Tibial nerve (tissue), 4 donors: Measurements from ENCODE around the gene MAGI2. TPM values are rescaled to one million over a fixed set of nuclear protein-coding genes. Genes with fewer than 3 reads are reported as not detected.

Source experiments
- DNase-seq, 2 donors: peaks; one replicate each; pipeline ENCODE4 v3.0.0-alpha.2; 2019; ENCODE audit warnings: low spot score in 2 of 2
- H3K27ac ChIP-seq, 4 donors: fragments of 200-600 bp; sonication (generic) in 3 of 4; one replicate each; pipeline ENCODE4 v1.5.1; 2017 to 2019; ENCODE audit warnings: mild to moderate bottlenecking in 1 of 4
- H3K27me3 ChIP-seq, 2 donors: fragments of 200-600 bp; sonication (generic) in 1 of 2; one replicate each; pipeline versions ENCODE4 v1.5.1 to v1.6.0; 2017 to 2019
- H3K36me3 ChIP-seq, 3 donors: fragments of 200-600 bp; sonication (generic); one replicate each; pipeline ENCODE4 v1.5.1; 2018 to 2019
- H3K4me1 ChIP-seq, 4 donors: fragments of 200-600 bp; sonication (generic) in 3 of 4; one replicate each; pipeline ENCODE4 v1.5.1; 2017 to 2019
- H3K4me3 ChIP-seq, 4 donors: fragments of 200-600 bp; sonication (generic) in 3 of 4; one replicate each; pipeline ENCODE4 v1.5.1; 2017 to 2019; ENCODE audit warnings: mild to moderate bottlenecking in 1 of 4, moderate library complexity in 1 of 4
- H3K9me3 ChIP-seq, 4 donors: fragments of 200-600 bp; sonication (generic) in 3 of 4; one replicate each; pipeline ENCODE4 v1.5.1; 2017 to 2019
- EP300 ChIP-seq, 2 donors: sonication (generic); formaldehyde crosslinking; IDR thresholded peaks; one replicate each; pipeline ENCODE4 v1.6.1; 2017; ENCODE audit warnings: antibody characterized with exemption in 2 of 2, mild to moderate bottlenecking in 1 of 2
- POLR2A ChIP-seq, 2 donors: fragments of 450-650 bp; IDR thresholded peaks; one replicate each; pipeline ENCODE4 v1.6.1; 2017; ENCODE audit warnings: antibody characterized with exemption in 2 of 2, mild to moderate bottlenecking in 2 of 2, moderate library complexity in 2 of 2
- WGBS, 2 donors: methylation state at CpG; one replicate each; pipeline ENCODE4 v1.1.5; 2018; 5-methylcytosine and 5-hydroxymethylcytosine counted together
- total RNA-seq, 4 donors: library from RNA; depleted of rRNA; stranded (reverse); fragments of >200 nt; gene quantifications; one replicate each; pipeline ENCODE4 v1.1.0, GENCODE V29; 2016
- TF ChIP-seq, protein P1 (sequence below), 5 experiments: fragments of 200-600 bp in 3 of 5; fragments of 450-650 bp in 2 of 5; sonication (generic) in 3 of 5; IDR thresholded peaks; one replicate each; pipeline ENCODE4 v1.5.1; 2016 to 2019; ENCODE audit warnings: antibody characterized with exemption in 5 of 5, mild to moderate bottlenecking in 3 of 5, moderate library complexity in 2 of 5

The MAGI2 gene
- total RNA-seq, 4 donors from 2014 or later = 33.6 to 58.2 (median 55.6) TPM

DNA sequence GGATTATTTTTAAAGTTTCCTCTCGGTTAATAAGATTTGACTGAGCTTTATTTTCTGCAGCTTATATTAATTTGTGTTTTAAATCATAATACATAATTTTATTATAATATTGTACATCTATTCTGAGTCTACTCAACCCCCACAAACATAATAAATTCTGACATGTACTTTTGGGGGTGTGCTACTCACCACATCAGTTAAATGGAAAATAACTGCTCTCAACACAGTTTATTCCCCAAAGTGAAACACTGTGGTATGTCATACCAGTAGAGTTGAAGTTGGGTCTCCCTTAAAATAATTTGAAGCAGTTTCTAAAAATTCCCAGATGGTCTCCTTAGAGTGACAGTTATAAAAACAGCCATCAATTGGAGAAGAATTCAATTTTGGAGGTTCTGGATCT is 1191.7 kb downstream of the MAGI2 start:
- Histone ChIP-seq H3K9me3 (no peaks in the 10 kb centered on the region), H3K27me3 (no peaks in the 10 kb centered on the region), H3K4me3 (no peak overlapping the region), H3K27ac (no peak overlapping the region), H3K4me1 (no peaks in the 10 kb centered on the region), H3K36me3 (no peaks in the 10 kb centered on the region)
- no peak for DNase-seq
- TF ChIP-seq EP300 (IDR thresholded peaks at IDR 0.05) (no peak), POLR2A (IDR thresholded peaks at IDR 0.05) (no peak)
- TF ChIP-seq, protein P1, sequence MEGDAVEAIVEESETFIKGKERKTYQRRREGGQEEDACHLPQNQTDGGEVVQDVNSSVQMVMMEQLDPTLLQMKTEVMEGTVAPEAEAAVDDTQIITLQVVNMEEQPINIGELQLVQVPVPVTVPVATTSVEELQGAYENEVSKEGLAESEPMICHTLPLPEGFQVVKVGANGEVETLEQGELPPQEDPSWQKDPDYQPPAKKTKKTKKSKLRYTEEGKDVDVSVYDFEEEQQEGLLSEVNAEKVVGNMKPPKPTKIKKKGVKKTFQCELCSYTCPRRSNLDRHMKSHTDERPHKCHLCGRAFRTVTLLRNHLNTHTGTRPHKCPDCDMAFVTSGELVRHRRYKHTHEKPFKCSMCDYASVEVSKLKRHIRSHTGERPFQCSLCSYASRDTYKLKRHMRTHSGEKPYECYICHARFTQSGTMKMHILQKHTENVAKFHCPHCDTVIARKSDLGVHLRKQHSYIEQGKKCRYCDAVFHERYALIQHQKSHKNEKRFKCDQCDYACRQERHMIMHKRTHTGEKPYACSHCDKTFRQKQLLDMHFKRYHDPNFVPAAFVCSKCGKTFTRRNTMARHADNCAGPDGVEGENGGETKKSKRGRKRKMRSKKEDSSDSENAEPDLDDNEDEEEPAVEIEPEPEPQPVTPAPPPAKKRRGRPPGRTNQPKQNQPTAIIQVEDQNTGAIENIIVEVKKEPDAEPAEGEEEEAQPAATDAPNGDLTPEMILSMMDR (IDR thresholded peaks at IDR 0.05) = no peak
- WGBS, 2 donors = 89 to 93% methylated on average over 1 of the region's 1 CpG

DNA sequence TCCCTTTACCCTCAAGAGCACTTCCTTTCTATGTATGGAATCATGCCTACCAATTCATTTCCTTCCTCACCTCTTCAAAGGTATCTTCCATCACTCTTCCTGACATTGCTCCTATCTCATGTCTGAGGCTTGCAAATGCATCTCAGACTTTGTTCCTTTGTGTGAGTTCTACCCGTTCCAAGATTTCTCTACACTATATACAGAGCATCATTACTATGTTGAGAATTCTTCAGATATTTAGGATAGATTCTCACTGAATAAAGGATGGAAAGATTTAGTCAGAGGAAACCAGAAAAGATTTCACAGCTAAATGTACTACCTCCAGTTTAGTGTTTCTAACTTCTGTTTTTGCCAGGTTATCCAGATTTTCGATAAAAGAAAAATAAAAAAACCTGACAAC is 1192.2 kb downstream of the MAGI2 start:
- WGBS, 2 donors = 86 to 88% methylated on average over 2 of the region's 2 CpGs
- H3K4me3 ChIP-seq = no peak overlapping the region

DNA sequence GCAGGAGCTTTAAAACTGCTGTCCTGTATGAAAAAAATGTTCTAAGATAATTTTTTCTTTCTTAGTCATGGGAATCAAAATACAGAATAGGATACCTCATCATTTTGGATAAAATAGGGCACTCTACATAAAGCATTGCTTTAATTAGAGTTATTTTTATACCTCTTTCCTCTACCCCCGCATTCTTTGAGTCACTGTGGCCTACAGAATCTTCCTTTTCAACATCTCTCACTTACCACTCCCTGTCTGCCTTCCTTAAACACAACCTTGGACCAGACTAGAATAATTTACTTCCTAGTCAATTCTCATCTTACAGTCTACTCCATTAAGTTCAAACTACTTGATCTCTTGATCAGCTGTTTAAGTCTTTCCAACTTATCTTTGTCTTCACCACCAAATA is 1192.6 kb downstream of the MAGI2 start:
- Histone ChIP-seq H3K36me3 (peaks cover 0 to 8% (median 0%) of the 10 kb centered on the region in 3 donors), H3K27me3 (no peaks in the 10 kb centered on the region), H3K4me1 (no peaks in the 10 kb centered on the region), H3K4me3 (no peak overlapping the region), H3K27ac (no peak overlapping the region), H3K9me3 (no peaks in the 10 kb centered on the region)
- TF ChIP-seq, protein P1 (IDR thresholded peaks at IDR 0.05) = no peak
- TF ChIP-seq EP300 (IDR thresholded peaks at IDR 0.05) (no peak), POLR2A (IDR thresholded peaks at IDR 0.05) (no peak)
- 64 to 90% methylated on average over 1 of the region's 1 CpG for WGBS, 2 donors
- DNase-seq = no peak

More for the DNA sequence above, 1192.2 kb downstream of the MAGI2 start:
- Histone ChIP-seq H3K36me3 (peaks cover 0 to 4% (median 0%) of the 10 kb centered on the region in 3 donors), H3K27me3 (no peaks in the 10 kb centered on the region), H3K9me3 (no peaks in the 10 kb centered on the region), H3K27ac (no peak overlapping the region), H3K4me1 (no peaks in the 10 kb centered on the region)
- no peak for DNase-seq
- TF ChIP-seq, protein P1 (IDR thresholded peaks at IDR 0.05) = no peak
- no peak for TF ChIP-seq POLR2A (IDR thresholded peaks at IDR 0.05)
- TF ChIP-seq EP300 (IDR thresholded peaks at IDR 0.05) = no peak

DNA sequence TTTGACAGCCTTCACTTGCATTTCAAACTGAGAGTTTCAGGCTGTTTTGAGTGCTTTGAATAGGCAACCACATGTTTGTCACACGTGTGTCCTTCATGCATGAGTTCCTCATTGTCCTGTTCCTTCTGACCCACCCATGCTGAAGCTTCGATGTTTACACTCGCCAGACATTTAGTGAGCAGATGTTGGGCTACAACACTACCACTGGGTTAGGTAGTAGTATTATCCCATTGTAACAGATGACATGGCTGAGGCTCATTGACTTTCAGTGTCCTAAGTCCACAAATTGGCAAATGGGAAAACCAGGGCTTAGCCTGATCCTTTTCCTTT is 1198.8 kb downstream of the MAGI2 start:
- no peak overlapping the region for H3K27ac ChIP-seq
- no peaks in the 10 kb centered on the region for H3K27me3 ChIP-seq
- H3K36me3 ChIP-seq = peaks cover 0 to 10% (median 0%) of the 10 kb centered on the region in 3 donors
- WGBS, 2 donors = 91 to 95% methylated on average over 3 of the region's 3 CpGs
- no peak overlapping the region for H3K4me3 ChIP-seq
- H3K9me3 ChIP-seq = no peaks in the 10 kb centered on the region
- no peak for DNase-seq
- H3K4me1 ChIP-seq = no peaks in the 10 kb centered on the region
- no peak for TF ChIP-seq EP300 (IDR thresholded peaks at IDR 0.05)
- TF ChIP-seq POLR2A (IDR thresholded peaks at IDR 0.05) = no peak
- TF ChIP-seq, protein P1 (IDR thresholded peaks at IDR 0.05) = no peak

DNA sequence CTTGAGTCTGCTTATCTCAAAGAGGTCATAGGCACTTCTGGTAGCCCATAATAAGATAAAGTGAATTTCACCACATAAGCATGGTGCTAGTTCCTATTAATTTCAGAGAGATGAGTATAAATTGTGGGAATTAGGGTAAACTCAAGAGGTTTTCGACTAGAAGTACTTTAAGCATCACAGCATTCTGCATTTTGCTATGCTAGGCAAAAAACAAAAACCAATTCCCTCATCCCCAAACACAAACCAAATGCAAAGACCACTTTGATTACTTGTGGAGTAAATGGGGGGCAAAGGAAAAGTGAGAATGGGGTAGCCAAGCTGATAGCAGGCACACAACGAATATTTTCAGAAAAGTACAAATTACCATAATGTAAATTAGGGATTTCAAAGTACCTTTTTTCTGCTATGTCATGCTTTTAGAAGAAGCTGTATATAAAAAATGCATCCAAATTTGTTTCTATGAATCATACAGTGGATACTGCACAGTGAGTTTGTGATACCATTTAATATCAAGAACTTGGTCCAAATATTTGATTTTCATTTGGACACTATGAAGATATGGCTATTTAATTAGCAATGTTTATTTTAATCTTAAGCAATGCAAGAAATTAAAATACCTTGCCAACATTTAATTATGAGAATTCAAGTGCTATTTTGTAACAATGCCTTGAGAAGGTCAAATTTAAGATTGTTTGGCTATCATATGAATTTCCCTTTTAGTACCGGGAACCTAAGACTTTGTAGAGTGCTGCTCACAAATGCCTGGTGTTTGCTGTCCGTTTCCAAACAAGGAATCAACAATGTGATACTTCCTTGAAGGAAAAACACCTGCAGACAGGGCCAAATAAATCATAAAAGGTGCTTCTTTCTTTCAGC is 1199.4 kb downstream of the MAGI2 start:
- Histone ChIP-seq H3K9me3 (peaks cover 0 to 4% (median under 1%) of the 10 kb centered on the region in 4 donors), H3K36me3 (peaks cover 0 to 10% (median 0%) of the 10 kb centered on the region in 3 donors), H3K27me3 (no peaks in the 10 kb centered on the region), H3K4me1 (no peaks in the 10 kb centered on the region), H3K4me3 (no peak overlapping the region), H3K27ac (no peak overlapping the region)
- no peak for TF ChIP-seq POLR2A (IDR thresholded peaks at IDR 0.05)
- TF ChIP-seq, protein P1 (IDR thresholded peaks at IDR 0.05) = no peak
- no peak for TF ChIP-seq EP300 (IDR thresholded peaks at IDR 0.05)
- WGBS, 2 donors = 80% methylated on average over 4 of the region's 4 CpGs
- DNase-seq = no peak
